H9 (cell line): ENCODE results near the gene FCAMR. TPM values are rescaled to one million over a fixed set of nuclear protein-coding genes. Genes with fewer than 3 reads are reported as not detected.

Experiments
- DNase-seq: peaks from one replicate; pipeline ENCODE4 v3.0.0-alpha.2; 2017
- H2AFZ ChIP-seq: one replicate; pipeline ENCODE4 v1.6.1; 2013; ENCODE audit warnings: mild to moderate bottlenecking, low read length, control low read depth, moderate library complexity
- H2AK5ac ChIP-seq: 2 replicates; pipeline ENCODE4 v1.6.1; 2013; ENCODE audit warnings: low read length, control low read depth, mixed read lengths; ENCODE audit not compliant: insufficient read length
- H2BK120ac ChIP-seq: one replicate; pipeline ENCODE4 v1.6.1; 2013; ENCODE audit warnings: low read depth, mild to moderate bottlenecking, low read length, control low read depth, inconsistent platforms; ENCODE audit not compliant: poor library complexity, severe bottlenecking
- H2BK12ac ChIP-seq: 2 replicates; pipeline ENCODE4 v1.6.1; 2013; ENCODE audit warnings: low read length, control low read depth, mixed read lengths, low read depth; ENCODE audit not compliant: insufficient read length
- H2BK15ac ChIP-seq: 2 replicates; pipeline ENCODE4 v1.6.1; 2013; ENCODE audit warnings: low read depth, low read length, control low read depth
- H2BK20ac ChIP-seq: one replicate; pipeline ENCODE4 v1.6.1; 2013; ENCODE audit warnings: low read depth, mild to moderate bottlenecking, low read length, control low read depth, inconsistent platforms; ENCODE audit not compliant: poor library complexity, severe bottlenecking
- H2BK5ac ChIP-seq: 2 replicates; pipeline ENCODE4 v1.6.1; 2013; ENCODE audit warnings: low read length, control low read depth, mixed read lengths; ENCODE audit not compliant: insufficient read length
- H3K14ac ChIP-seq: 2 replicates; pipeline ENCODE4 v1.6.1; 2013; ENCODE audit warnings: low read length, control low read depth; ENCODE audit not compliant: insufficient read depth
- H3K18ac ChIP-seq: 2 replicates; pipeline ENCODE4 v1.6.1; 2013; ENCODE audit warnings: low read depth, mild to moderate bottlenecking, mixed read lengths, low read length, control low read depth; ENCODE audit not compliant: insufficient read length
- H3K23ac ChIP-seq: 2 replicates; pipeline ENCODE4 v1.6.1; 2013; ENCODE audit warnings: low read length, control low read depth, mixed read lengths, low read depth; ENCODE audit not compliant: insufficient read length
- H3K23me2 ChIP-seq: 2 replicates; pipeline ENCODE4 v1.6.1; 2013; ENCODE audit warnings: low read depth, mild to moderate bottlenecking, mixed read lengths, low read length, control low read depth; ENCODE audit not compliant: insufficient read length, poor library complexity, severe bottlenecking
- H3K27ac ChIP-seq: 2 replicates; pipeline ENCODE4 v1.5.1; 2013; ENCODE audit warnings: low read length, control low read depth, mixed read lengths, low read depth; ENCODE audit not compliant: insufficient read length
- H3K27me3 ChIP-seq: 2 replicates; pipeline ENCODE4 v1.6.1; 2013; ENCODE audit warnings: low read length, control low read depth, inconsistent platforms; ENCODE audit not compliant: insufficient read depth
- H3K4ac ChIP-seq: 2 replicates; pipeline ENCODE4 v1.6.1; 2013; ENCODE audit warnings: low read depth, mild to moderate bottlenecking, control low read depth, inconsistent platforms, low read length, moderate library complexity
- H3K4me1 ChIP-seq: 2 replicates; pipeline ENCODE4 v1.6.1; 2013; ENCODE audit warnings: low read length, control low read depth, inconsistent platforms; ENCODE audit not compliant: insufficient read depth
- H3K4me2 ChIP-seq: 2 replicates; pipeline ENCODE4 v1.6.1; 2013; ENCODE audit warnings: low read length, control low read depth, mixed read lengths; ENCODE audit not compliant: insufficient read length, insufficient read depth
- H3K56ac ChIP-seq: 2 replicates; pipeline ENCODE4 v1.6.1; 2013; ENCODE audit warnings: low read depth, mild to moderate bottlenecking, mixed read lengths, low read length, control low read depth; ENCODE audit not compliant: insufficient read length
- H3K79me1 ChIP-seq: 2 replicates; pipeline ENCODE4 v1.6.1; 2013; ENCODE audit warnings: low read depth, mild to moderate bottlenecking, moderate library complexity, low read length, control low read depth, inconsistent platforms; ENCODE audit not compliant: insufficient read depth, poor library complexity, severe bottlenecking
- H3K79me2 ChIP-seq: 2 replicates; pipeline ENCODE4 v1.6.1; 2013; ENCODE audit warnings: low read length, control low read depth, inconsistent platforms; ENCODE audit not compliant: insufficient read depth
- H3K9ac ChIP-seq: 2 replicates; pipeline ENCODE4 v1.6.1; 2013; ENCODE audit warnings: low read length, control low read depth, mixed read lengths; ENCODE audit not compliant: insufficient read length; ENCODE audit errors: extremely low read depth
- H3K9me3 ChIP-seq: one replicate; pipeline ENCODE4 v1.6.1; 2013; ENCODE audit warnings: low read depth, low read length, inconsistent platforms; ENCODE audit not compliant: control insufficient read depth
- H3T11ph ChIP-seq: one replicate; pipeline ENCODE4 v1.6.1; 2013; ENCODE audit warnings: mild to moderate bottlenecking, low read length, control low read depth, inconsistent platforms
- H4K20me1 ChIP-seq: one replicate; pipeline ENCODE4 v1.6.1; 2013; ENCODE audit not compliant: control insufficient read depth, insufficient read length, insufficient read depth
- H4K5ac ChIP-seq: 2 replicates; pipeline ENCODE4 v1.6.1; 2013; ENCODE audit warnings: low read depth, mild to moderate bottlenecking, mixed read lengths, low read length, control low read depth; ENCODE audit not compliant: insufficient read length
- H4K8ac ChIP-seq: replicated peaks from 2 replicates; pipeline ENCODE4 v1.6.1; 2013; ENCODE audit warnings: low read length, control low read depth, mixed read lengths, low read depth; ENCODE audit not compliant: insufficient read length
- H4K91ac ChIP-seq: 2 replicates; pipeline ENCODE4 v1.6.1; 2013; ENCODE audit warnings: low read depth, mild to moderate bottlenecking, moderate library complexity, mixed read lengths, low read length, control low read depth; ENCODE audit not compliant: insufficient read length
- H3K27ac Mint-ChIP-seq, 3 experiments: 2 replicates in 2 of 3; 3 replicates in 1 of 3; pipeline ENCODE4 v1.8.0; 2020 to 2021; ENCODE audit warnings: mixed read lengths in 3 of 3, mild to moderate bottlenecking in 1 of 3, moderate library complexity in 1 of 3
- H3K27me3 Mint-ChIP-seq: 2 replicates; pipeline ENCODE4 v1.8.0; 2021; ENCODE audit warnings: low read depth, mild to moderate bottlenecking, moderate library complexity, mixed read lengths
- H3K36me3 Mint-ChIP-seq, 3 experiments: 2 replicates in 2 of 3; 3 replicates in 1 of 3; pipeline ENCODE4 v1.8.0; 2020 to 2021; ENCODE audit warnings: low read depth in 3 of 3, mixed read lengths in 3 of 3; ENCODE audit not compliant: insufficient read depth in 1 of 3
- H3K4me1 Mint-ChIP-seq, 2 experiments: 2 replicates each; pipeline ENCODE4 v1.8.0; 2020; ENCODE audit warnings: mixed read lengths in 2 of 2
- H3K4me3 Mint-ChIP-seq, 2 experiments: 2 replicates in 1 of 2; 3 replicates in 1 of 2; pipeline ENCODE4 v1.8.0; 2020 to 2021; ENCODE audit warnings: mild to moderate bottlenecking in 2 of 2, mixed read lengths in 2 of 2, moderate library complexity in 1 of 2
- H3K9me3 Mint-ChIP-seq, 2 experiments: 2 replicates in 1 of 2; 3 replicates in 1 of 2; pipeline ENCODE4 v1.8.0; 2020; ENCODE audit warnings: mild to moderate bottlenecking in 2 of 2, mixed read lengths in 2 of 2, moderate library complexity in 1 of 2
- CTCF ChIP-seq: fragments of 200-600 bp; sonication (generic); conservative IDR thresholded peaks from 3 replicates; pipeline ENCODE4 v1.8.0; 2021; ENCODE audit warnings: antibody characterized with exemption, mild to moderate bottlenecking
- WGBS: extraction: QIAGEN DNeasy Blood & Tissue Kit; methylation state at CpG from one replicate; pipeline ENCODE4 v1.1.7; 2013; ENCODE audit warnings: missing lambda C conversion rate, low lambda C conversion rate, mixed read lengths; ENCODE audit not compliant: insufficient read length; ENCODE audit errors: extremely low coverage; 5-methylcytosine and 5-hydroxymethylcytosine counted together
- total RNA-seq: library from RNA; stranded (reverse); gene quantifications from 2 replicates; pipeline ENCODE4 v1.2.1, GENCODE V29; 2021

The FCAMR gene
- total RNA-seq, 1 experiment from 2014 or later, result not detected

DNA sequence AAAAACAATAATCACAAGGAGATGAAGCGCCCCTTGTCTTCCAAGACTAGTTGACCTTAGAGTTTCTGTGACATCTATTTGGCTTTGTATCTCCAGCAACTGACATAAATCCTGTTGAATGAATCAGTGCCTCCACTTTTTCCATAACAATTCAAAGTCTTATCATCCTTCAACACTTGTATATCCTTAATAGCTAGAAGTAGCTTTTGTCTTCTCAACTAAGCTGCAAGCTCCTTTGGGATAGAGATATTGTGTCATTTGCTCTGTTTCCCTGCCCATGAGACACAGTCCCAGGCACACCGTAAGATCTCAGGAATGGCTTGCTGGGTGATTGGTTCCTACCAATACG is 29.7 kb downstream of the FCAMR start:
- Histone ChIP-seq H3K4me2 (no peak overlapping the region), H3K79me2 (no peaks in the 10 kb centered on the region), H2BK15ac (no peak overlapping the region), H3K56ac (no peak overlapping the region), H4K8ac (no peak overlapping the region), H2BK12ac (no peak overlapping the region), H4K5ac (no peak overlapping the region), H4K91ac (no peak overlapping the region), H2AK5ac (no peak overlapping the region), H3K27me3 (no peaks in the 10 kb centered on the region), H3K18ac (no peak overlapping the region), H3K9me3 (no peaks in the 10 kb centered on the region), H3K14ac (no peak overlapping the region), H3K23me2 (no peaks in the 10 kb centered on the region), H3K4me1 (no peaks in the 10 kb centered on the region), H3K9ac (no peak overlapping the region), H3K27ac (no peak overlapping the region), H2AFZ (no peak overlapping the region), H3T11ph (no peak overlapping the region), H2BK120ac (no peak overlapping the region), H4K20me1 (no peaks in the 10 kb centered on the region), H3K4ac (no peak overlapping the region), H3K23ac (no peak overlapping the region), H2BK5ac (no peak overlapping the region), H3K79me1 (no peaks in the 10 kb centered on the region), H2BK20ac (no peak overlapping the region)
- no peak for TF ChIP-seq CTCF
- Mint-ChIP-seq H3K4me3 (no peak overlapping the region), H3K4me1 (peaks cover 5 to 9% of the 10 kb centered on the region in 2 experiments; a peak in 3 of 4 replicates), H3K27me3 (peaks cover 21% of the 10 kb centered on the region), H3K9me3 (no peaks in the 10 kb centered on the region), H3K27ac (no peak overlapping the region), H3K36me3 (no peaks in the 10 kb centered on the region)
- WGBS, result no CpG with 5 or more reads among the region's 3 CpGs
- no peak for DNase-seq
